ENCODE results near the gene IFIT3. TPM values are rescaled to one million over a fixed set of nuclear protein-coding genes. Genes with fewer than 3 reads are reported as not detected.
A peak's percentile ranks its signal among the peaks of the same experiment; 100 is the strongest.

Gene IFIT3
- total RNA-seq, 2 donors from 2014 or later = 2.3 to 3.9 TPM

- no peak for DNase-seq
- Histone ChIP-seq H3K27ac (no peak overlapping the region), H3K9me3 (no peaks in the 10 kb centered on the region), H3K36me3 (replicated peaks in 1 of 2; ENCODE audit: insufficient read depth in 1 of 2, low read depth in 2 of 2) (no peaks in the 10 kb centered on the region), H3K4me1 (no peaks in the 10 kb centered on the region), H3K4me3 (no peak overlapping the region), H3K27me3 (no peaks in the 10 kb centered on the region)
- 70 to 76% methylated on average over 3 of the region's 3 CpGs for WGBS, 2 donors
- ATAC-seq = no peak
- TF ChIP-seq POLR2A (IDR thresholded peaks at IDR 0.05) (no peak), CTCF (IDR thresholded peaks at IDR 0.05) (no peak)
- intact Hi-C loops (cut with DNase I) = no loop called here
Observed at GRCh38 chr10:89294721-89295239, 33.0 kb upstream of the IFIT3 start.

GRCh38 chr10:89295597-89295996 lies 32.2 kb upstream of the IFIT3 start:
- Histone ChIP-seq H3K36me3 (replicated peaks in 1 of 2; ENCODE audit: insufficient read depth in 1 of 2, low read depth in 2 of 2) (no peaks in the 10 kb centered on the region), H3K27ac (peak overlapping the region in 1 of 4 donors; percentile 39), H3K4me3 (no peak overlapping the region), H3K4me1 (no peaks in the 10 kb centered on the region), H3K9me3 (no peaks in the 10 kb centered on the region), H3K27me3 (no peaks in the 10 kb centered on the region)
- TF ChIP-seq CTCF (IDR thresholded peaks at IDR 0.05) (no peak), POLR2A (IDR thresholded peaks at IDR 0.05) (no peak)
- intact Hi-C loops (cut with DNase I) = no loop called here
- ATAC-seq = no peak
- no peak for DNase-seq
- 62 to 65% methylated on average over 1 of the region's 1 CpG for WGBS, 2 donors

- no peaks in the 10 kb centered on the region for H3K36me3 ChIP-seq (replicated peaks in 1 of 2; ENCODE audit: insufficient read depth in 1 of 2, low read depth in 2 of 2)
- intact Hi-C loops (cut with DNase I) = no loop called here
- ATAC-seq = peak; percentile 12
- H3K4me1 ChIP-seq = peaks cover 4% of the 10 kb centered on the region
- 68 to 79% methylated on average over 5 of the region's 5 CpGs for WGBS, 2 donors
- DNase-seq = peak in 1 of 4 donors; percentile 22
- H3K27ac ChIP-seq = peak overlapping the region in 1 of 4 donors; percentile 39
- no peaks in the 10 kb centered on the region for H3K9me3 ChIP-seq
- H3K4me3 ChIP-seq = no peak overlapping the region
- TF ChIP-seq CTCF (IDR thresholded peaks at IDR 0.05) (no peak), POLR2A (IDR thresholded peaks at IDR 0.05) (no peak)
- no peaks in the 10 kb centered on the region for H3K27me3 ChIP-seq
Observed at GRCh38 chr10:89296220-89296648, 31.6 kb upstream of the IFIT3 start.

GRCh38 chr10:89297356-89297755 lies 30.4 kb upstream of the IFIT3 start:
- intact Hi-C loops (cut with DNase I) = no loop called here
- WGBS, 2 donors = 88 to 97% methylated on average over 4 of the region's 4 CpGs

More at GRCh38 chr10:89297356-89297755, 30.4 kb upstream of the IFIT3 start:
- Histone ChIP-seq H3K27me3 (no peaks in the 10 kb centered on the region), H3K4me3 (no peak overlapping the region), H3K4me1 (peaks cover 9% of the 10 kb centered on the region), H3K9me3 (no peaks in the 10 kb centered on the region), H3K36me3 (replicated peaks in 1 of 2; ENCODE audit: insufficient read depth in 1 of 2, low read depth in 2 of 2) (no peaks in the 10 kb centered on the region), H3K27ac (no peak overlapping the region)
- no peak for DNase-seq
- TF ChIP-seq POLR2A (IDR thresholded peaks at IDR 0.05) = no peak
- TF ChIP-seq CTCF (IDR thresholded peaks at IDR 0.05) = no peak
- no peak for ATAC-seq

Data from body of pancreas (tissue), 4 donors.